ENCODE results near the gene NPY2R.

NPY2R gene

GRCh38 chr4:155208258-155209054 is at the start of gene NPY2R:
TSS of gene NPY2R (plus strand) at chr4:155208636. CDS start at chr4:155213940, 5,304 bp downstream.
- peak within 1 kb of the TSS; percentile 70 for H3K4me3 ChIP-seq (ENCODE audit: low read length)
- DNase-seq (ENCODE audit: low read depth), result peak; percentile 3
- H3K9ac ChIP-seq (ENCODE audit: low read length), result peak within 1 kb of the TSS; percentile 22
- H3K4me1 ChIP-seq (ENCODE audit: control insufficient read depth, insufficient read depth, low read length), result peaks cover 9% of the 10 kb centered on the region
- H3K27me3 ChIP-seq (replicated peaks; ENCODE audit: control insufficient read depth, insufficient read depth, low read length), result peaks cover 36% of the 10 kb centered on the region
- H3K9me3 ChIP-seq (ENCODE audit: control insufficient read depth, low read length), result no peaks in the 10 kb centered on the region
- H3K36me3 ChIP-seq (ENCODE audit: control insufficient read depth, insufficient read depth, low read length, severe bottlenecking), result no peaks in the 10 kb centered on the region

DNA sequence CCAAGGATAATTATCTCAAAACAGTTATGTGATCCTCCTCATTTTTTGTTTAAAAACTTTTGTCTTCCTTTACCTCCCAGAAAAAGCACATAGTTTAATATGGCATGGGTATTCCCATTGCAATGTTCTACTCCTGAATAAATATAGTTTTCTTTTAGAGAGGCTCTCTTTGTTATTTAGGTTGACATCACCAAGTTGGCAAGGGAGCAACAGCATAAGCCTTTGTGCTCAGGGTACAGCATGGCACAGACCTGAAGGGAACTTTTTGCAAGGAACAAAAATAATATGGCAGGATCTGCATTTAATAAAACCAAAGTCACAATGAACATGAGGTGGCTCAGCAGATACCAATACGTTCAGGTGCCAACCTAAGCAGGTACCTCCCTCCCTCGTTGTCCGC is 47.1 kb upstream of the NPY2R start:
- Histone ChIP-seq H3K27me3 (replicated peaks; ENCODE audit: control insufficient read depth, insufficient read depth, low read length) (no peaks in the 10 kb centered on the region), H3K9ac (ENCODE audit: low read length) (no peak overlapping the region), H3K36me3 (ENCODE audit: control insufficient read depth, insufficient read depth, low read length, severe bottlenecking) (no peaks in the 10 kb centered on the region), H3K4me1 (ENCODE audit: control insufficient read depth, insufficient read depth, low read length) (no peaks in the 10 kb centered on the region), H3K9me3 (ENCODE audit: control insufficient read depth, low read length) (no peaks in the 10 kb centered on the region), H3K4me3 (ENCODE audit: low read length) (no peak overlapping the region)
- no peak for DNase-seq (ENCODE audit: low read depth)

GRCh38 chr4:155164718-155165117 is 43.7 kb upstream of the NPY2R start:
- H3K4me1 ChIP-seq (ENCODE audit: control insufficient read depth, insufficient read depth, low read length), result no peaks in the 10 kb centered on the region
- H3K9me3 ChIP-seq (ENCODE audit: control insufficient read depth, low read length), result peaks cover 4% of the 10 kb centered on the region
- H3K36me3 ChIP-seq (ENCODE audit: control insufficient read depth, insufficient read depth, low read length, severe bottlenecking), result no peaks in the 10 kb centered on the region
- no peaks in the 10 kb centered on the region for H3K27me3 ChIP-seq (replicated peaks; ENCODE audit: control insufficient read depth, insufficient read depth, low read length)
- no peak for DNase-seq (ENCODE audit: low read depth)
- H3K4me3 ChIP-seq (ENCODE audit: low read length), result no peak overlapping the region
- no peak overlapping the region for H3K9ac ChIP-seq (ENCODE audit: low read length)

GRCh38 chr4:155170569-155170968 is 37.9 kb upstream of the NPY2R start:
- Histone ChIP-seq H3K9me3 (ENCODE audit: control insufficient read depth, low read length) (peaks cover 5% of the 10 kb centered on the region), H3K36me3 (ENCODE audit: control insufficient read depth, insufficient read depth, low read length, severe bottlenecking) (no peaks in the 10 kb centered on the region), H3K4me3 (ENCODE audit: low read length) (no peak overlapping the region), H3K9ac (ENCODE audit: low read length) (no peak overlapping the region), H3K27me3 (replicated peaks; ENCODE audit: control insufficient read depth, insufficient read depth, low read length) (no peaks in the 10 kb centered on the region), H3K4me1 (ENCODE audit: control insufficient read depth, insufficient read depth, low read length) (no peaks in the 10 kb centered on the region)
- no peak for DNase-seq (ENCODE audit: low read depth)

DNA sequence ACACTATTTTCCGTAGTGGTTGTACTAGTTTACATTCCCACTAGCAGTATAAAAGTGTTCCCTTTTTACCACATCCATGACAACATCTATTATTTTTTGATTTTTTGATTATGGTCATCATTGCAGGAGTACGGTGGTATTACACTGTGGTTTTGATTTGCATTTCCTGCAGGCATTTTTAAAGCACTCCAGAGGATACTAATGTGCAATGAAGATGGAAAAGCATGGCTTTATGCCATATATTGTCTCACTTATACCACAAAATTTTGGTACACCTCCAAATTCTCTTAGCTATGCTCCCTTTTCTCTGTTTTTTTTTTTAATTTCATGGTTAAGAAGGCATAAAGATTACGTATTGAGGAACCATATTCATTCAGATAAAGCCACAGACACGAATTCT is 35.1 kb upstream of the NPY2R start:
- Histone ChIP-seq H3K4me1 (ENCODE audit: control insufficient read depth, insufficient read depth, low read length) (no peaks in the 10 kb centered on the region), H3K27me3 (replicated peaks; ENCODE audit: control insufficient read depth, insufficient read depth, low read length) (no peaks in the 10 kb centered on the region), H3K36me3 (ENCODE audit: control insufficient read depth, insufficient read depth, low read length, severe bottlenecking) (no peaks in the 10 kb centered on the region), H3K9ac (ENCODE audit: low read length) (no peak overlapping the region), H3K4me3 (ENCODE audit: low read length) (no peak overlapping the region), H3K9me3 (ENCODE audit: control insufficient read depth, low read length) (peaks cover 5% of the 10 kb centered on the region)
- DNase-seq (ENCODE audit: low read depth), result no peak

GRCh38 chr4:155174668-155175067 is 33.8 kb upstream of the NPY2R start:
- H3K36me3 ChIP-seq (ENCODE audit: control insufficient read depth, insufficient read depth, low read length, severe bottlenecking), result no peaks in the 10 kb centered on the region
- H3K9ac ChIP-seq (ENCODE audit: low read length), result no peak overlapping the region
- H3K4me1 ChIP-seq (ENCODE audit: control insufficient read depth, insufficient read depth, low read length), result peaks cover 3% of the 10 kb centered on the region
- H3K27me3 ChIP-seq (replicated peaks; ENCODE audit: control insufficient read depth, insufficient read depth, low read length), result no peaks in the 10 kb centered on the region
- no peak overlapping the region for H3K4me3 ChIP-seq (ENCODE audit: low read length)
- H3K9me3 ChIP-seq (ENCODE audit: control insufficient read depth, low read length), result peaks cover 2% of the 10 kb centered on the region
- no peak for DNase-seq (ENCODE audit: low read depth)

GRCh38 chr4:155179216-155179615 is 29.2 kb upstream of the NPY2R start:
- H3K4me3 ChIP-seq (ENCODE audit: low read length), result no peak overlapping the region
- peak; percentile 50 for DNase-seq (ENCODE audit: low read depth)
- H3K4me1 ChIP-seq (ENCODE audit: control insufficient read depth, insufficient read depth, low read length), result peaks cover 3% of the 10 kb centered on the region
- no peaks in the 10 kb centered on the region for H3K27me3 ChIP-seq (replicated peaks; ENCODE audit: control insufficient read depth, insufficient read depth, low read length)
- no peaks in the 10 kb centered on the region for H3K36me3 ChIP-seq (ENCODE audit: control insufficient read depth, insufficient read depth, low read length, severe bottlenecking)
- H3K9me3 ChIP-seq (ENCODE audit: control insufficient read depth, low read length), result no peaks in the 10 kb centered on the region
- H3K9ac ChIP-seq (ENCODE audit: low read length), result no peak overlapping the region

DNA sequence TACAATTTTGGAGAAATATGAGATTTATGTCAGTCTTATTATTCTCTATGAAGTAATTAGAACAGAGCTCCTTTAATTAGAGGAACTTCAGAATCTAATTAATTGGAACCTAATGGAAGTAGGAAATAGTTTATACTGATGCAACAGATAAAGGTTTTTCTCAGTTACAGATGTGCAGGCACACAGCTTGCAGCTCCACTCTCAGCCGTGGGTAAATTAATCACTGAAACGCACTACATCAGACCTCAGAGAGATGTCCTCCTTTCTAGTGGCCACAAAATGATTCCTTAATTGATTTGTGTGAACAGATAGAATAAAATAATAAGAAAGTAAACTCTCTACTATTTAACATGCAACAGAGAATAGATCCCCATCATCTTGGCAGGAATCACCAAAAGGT is 21.5 kb upstream of the NPY2R start:
- no peak for DNase-seq (ENCODE audit: low read depth)
- Histone ChIP-seq H3K27me3 (replicated peaks; ENCODE audit: control insufficient read depth, insufficient read depth, low read length) (no peaks in the 10 kb centered on the region), H3K9me3 (ENCODE audit: control insufficient read depth, low read length) (no peaks in the 10 kb centered on the region), H3K4me1 (ENCODE audit: control insufficient read depth, insufficient read depth, low read length) (no peaks in the 10 kb centered on the region), H3K9ac (ENCODE audit: low read length) (no peak overlapping the region), H3K36me3 (ENCODE audit: control insufficient read depth, insufficient read depth, low read length, severe bottlenecking) (no peaks in the 10 kb centered on the region), H3K4me3 (ENCODE audit: low read length) (no peak overlapping the region)

DNA sequence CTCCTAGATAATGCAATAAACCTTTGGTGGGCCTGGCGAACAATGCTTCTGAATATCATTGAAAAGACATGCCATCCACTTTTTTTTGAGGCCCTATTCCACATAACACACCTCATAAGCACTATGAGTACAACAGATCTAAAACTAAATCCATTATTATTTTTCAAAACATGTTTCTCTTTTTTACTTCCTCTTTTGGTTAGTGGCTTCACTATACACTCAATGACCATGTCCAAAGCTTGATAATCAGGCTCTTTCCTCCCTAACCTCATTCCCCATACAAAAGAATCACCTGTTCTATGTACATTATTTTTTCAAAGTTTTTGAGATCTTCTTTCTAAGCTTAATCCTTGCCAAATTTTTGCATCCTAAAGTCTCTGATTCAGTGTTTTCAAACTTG is 20.4 kb upstream of the NPY2R start:
- Histone ChIP-seq H3K4me1 (ENCODE audit: control insufficient read depth, insufficient read depth, low read length) (no peaks in the 10 kb centered on the region), H3K27me3 (replicated peaks; ENCODE audit: control insufficient read depth, insufficient read depth, low read length) (no peaks in the 10 kb centered on the region), H3K9me3 (ENCODE audit: control insufficient read depth, low read length) (no peaks in the 10 kb centered on the region), H3K9ac (ENCODE audit: low read length) (no peak overlapping the region), H3K36me3 (ENCODE audit: control insufficient read depth, insufficient read depth, low read length, severe bottlenecking) (no peaks in the 10 kb centered on the region), H3K4me3 (ENCODE audit: low read length) (no peak overlapping the region)
- no peak for DNase-seq (ENCODE audit: low read depth)

DNA sequence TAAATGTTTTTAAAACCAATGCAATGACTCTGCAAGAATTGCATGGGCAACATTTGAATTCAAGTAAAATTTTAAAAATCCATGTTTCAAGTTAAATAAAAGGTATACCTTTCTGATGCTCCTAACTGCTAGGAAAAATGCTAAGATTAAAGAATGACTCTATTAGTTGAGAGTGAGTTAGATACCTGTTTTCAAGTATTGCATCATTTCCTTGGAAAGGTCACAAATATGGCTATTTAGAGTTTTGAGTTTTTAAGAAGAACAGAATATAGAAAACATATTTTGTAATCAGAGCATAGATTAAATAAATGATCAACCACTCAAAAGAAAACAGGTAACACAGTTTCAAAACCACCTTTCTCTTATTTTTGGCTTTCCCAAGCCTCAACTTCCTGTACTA is 18.3 kb upstream of the NPY2R start:
- Histone ChIP-seq H3K9ac (ENCODE audit: low read length) (no peak overlapping the region), H3K4me1 (ENCODE audit: control insufficient read depth, insufficient read depth, low read length) (no peaks in the 10 kb centered on the region), H3K4me3 (ENCODE audit: low read length) (no peak overlapping the region), H3K9me3 (ENCODE audit: control insufficient read depth, low read length) (no peaks in the 10 kb centered on the region), H3K36me3 (ENCODE audit: control insufficient read depth, insufficient read depth, low read length, severe bottlenecking) (no peaks in the 10 kb centered on the region), H3K27me3 (replicated peaks; ENCODE audit: control insufficient read depth, insufficient read depth, low read length) (no peaks in the 10 kb centered on the region)
- DNase-seq (ENCODE audit: low read depth), result no peak

- peaks cover 3% of the 10 kb centered on the region for H3K9me3 ChIP-seq (ENCODE audit: control insufficient read depth, low read length)
- no peak overlapping the region for H3K9ac ChIP-seq (ENCODE audit: low read length)
- DNase-seq (ENCODE audit: low read depth), result no peak
- H3K4me3 ChIP-seq (ENCODE audit: low read length), result no peak overlapping the region
- H3K36me3 ChIP-seq (ENCODE audit: control insufficient read depth, insufficient read depth, low read length, severe bottlenecking), result no peaks in the 10 kb centered on the region
- no peaks in the 10 kb centered on the region for H3K27me3 ChIP-seq (replicated peaks; ENCODE audit: control insufficient read depth, insufficient read depth, low read length)
- no peaks in the 10 kb centered on the region for H3K4me1 ChIP-seq (ENCODE audit: control insufficient read depth, insufficient read depth, low read length)
Observed at GRCh38 chr4:155197757-155198156, 10.7 kb upstream of the NPY2R start.

Data from adipocyte (in vitro differentiated cells).